GM18907 (cell line): ENCODE measurements around the gene PAX3.
A peak's percentile ranks its signal among the peaks of the same experiment; 100 is the strongest.

Source experiments
- ATAC-seq: cut with Tn5 transposase; IDR thresholded peaks from one replicate; pipeline ENCODE4 v1.9.1; 2021; ENCODE audit warnings: mild to moderate bottlenecking, moderate library complexity; ENCODE audit not compliant: unreplicated experiment

PAX3 gene

DNA sequence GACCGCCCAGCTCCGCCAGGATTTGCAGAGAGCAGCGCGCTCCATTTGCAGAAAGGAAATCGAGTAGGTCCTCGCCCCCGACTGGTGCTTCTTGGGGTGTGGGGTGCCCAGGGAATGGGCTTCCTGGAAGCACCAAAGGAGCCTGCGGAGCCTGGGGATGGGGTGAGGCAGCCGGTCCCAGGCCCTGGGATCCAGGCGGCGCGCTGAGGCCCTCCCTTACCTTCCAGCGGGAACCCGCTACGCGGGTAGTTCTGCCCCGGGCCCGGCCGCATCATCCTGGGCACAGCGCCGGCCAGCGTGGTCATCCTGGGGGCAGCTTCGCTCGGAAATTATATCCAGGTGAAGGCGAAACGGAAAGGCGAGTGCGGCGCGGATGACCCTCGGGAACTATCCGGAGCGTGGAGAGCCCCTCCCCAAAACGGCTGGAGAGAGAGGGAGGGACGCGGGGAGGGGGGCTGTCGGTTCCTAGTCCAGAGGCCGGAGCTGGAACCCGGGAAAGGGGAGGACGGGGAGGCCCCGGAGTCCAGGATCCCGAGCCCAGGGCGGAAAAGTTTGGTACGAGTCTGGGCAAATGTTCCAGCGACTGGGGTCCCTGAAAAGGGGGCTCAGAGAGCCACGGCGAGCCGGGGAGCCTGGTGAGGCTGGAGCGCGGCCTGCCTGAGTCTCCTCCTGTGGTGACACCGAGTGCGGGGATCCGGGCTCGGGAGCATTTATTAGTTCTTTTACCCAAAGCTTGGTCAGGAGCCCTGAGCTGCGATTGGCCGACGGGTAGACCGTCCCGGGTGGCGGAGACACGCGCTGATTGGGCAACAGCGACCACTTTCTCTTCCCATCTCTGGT, at the start of gene PAX3:
TSS of gene PAX3 (minus strand) at position 688 of the 840 bp plus-strand sequence. CDS start at position 305, 383 bp downstream.
- ATAC-seq = peak; percentile 40

DNA sequence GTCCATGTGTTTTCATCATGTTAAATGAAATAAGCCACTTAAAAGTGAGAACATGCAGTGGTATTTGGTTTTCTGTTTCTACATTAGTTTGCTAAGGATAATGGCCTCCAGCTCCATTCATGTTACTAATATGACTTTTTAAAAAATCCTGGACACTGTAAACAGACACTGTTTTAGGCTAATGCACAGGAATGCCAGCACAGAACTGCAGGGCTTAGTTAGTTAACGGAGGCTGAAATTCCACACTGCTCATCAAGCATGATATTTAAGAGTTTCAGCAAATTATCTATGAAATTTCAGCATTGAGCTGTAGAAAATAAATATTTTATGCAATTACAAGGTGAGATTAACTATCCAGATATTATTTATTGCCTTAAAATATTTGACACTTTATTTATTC, 42.5 kb upstream of the PAX3 start:
- no peak for ATAC-seq

DNA sequence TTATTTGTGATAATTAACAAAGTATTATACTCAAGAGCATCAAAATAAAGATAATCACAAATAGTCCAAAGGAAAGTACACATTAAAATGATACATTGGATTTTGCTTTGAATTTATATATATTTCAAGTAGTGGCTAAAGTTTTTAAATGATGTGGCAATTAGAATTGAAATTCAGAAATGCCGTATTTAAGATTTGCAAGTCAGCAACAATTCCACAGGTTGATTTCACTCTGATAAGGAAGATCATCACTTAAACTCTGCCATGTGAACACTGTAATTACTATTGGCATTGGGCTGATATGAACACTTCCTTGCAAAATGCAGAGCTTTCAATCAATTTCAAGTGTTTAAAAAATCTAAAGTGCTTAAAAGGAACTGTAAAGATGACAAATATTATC, 39.6 kb upstream of the PAX3 start:
- ATAC-seq = no peak

DNA sequence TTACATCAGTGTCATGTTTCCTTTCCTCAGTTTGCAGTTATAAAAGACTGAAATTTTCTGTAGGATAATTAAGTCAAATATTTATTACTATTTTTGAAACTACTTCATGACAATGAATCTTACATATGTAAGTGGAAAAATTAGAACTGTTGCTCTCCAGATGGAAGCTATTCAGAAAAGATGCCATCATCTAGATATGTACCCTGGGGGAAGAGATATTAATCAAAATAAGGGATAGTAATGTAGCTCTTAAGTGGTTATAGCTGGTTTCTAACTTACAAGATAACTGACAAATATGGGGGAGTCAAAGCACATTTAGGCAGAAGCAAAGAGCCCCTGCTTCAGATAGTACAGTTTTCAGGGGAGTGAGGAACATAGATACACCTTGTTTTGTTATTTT, 38.1 kb upstream of the PAX3 start:
- no peak for ATAC-seq

DNA sequence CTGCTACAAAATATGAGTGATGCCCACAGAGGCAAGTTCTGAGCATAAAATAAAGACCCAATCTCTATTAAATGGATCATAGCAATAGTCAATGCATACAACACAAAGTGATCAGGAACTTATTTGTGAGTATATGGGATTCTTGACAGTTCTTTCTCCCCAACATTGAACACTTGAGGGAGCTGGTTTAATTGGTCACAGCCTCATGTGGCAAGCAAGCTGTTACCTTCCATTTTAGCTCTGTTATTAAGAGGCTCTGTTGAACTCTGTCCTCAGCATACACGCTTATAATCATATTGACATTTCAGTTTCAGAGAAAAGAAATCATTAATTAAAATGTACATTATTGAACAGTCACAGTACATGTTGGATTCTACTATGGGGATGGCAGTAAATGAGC, 37.6 kb upstream of the PAX3 start:
- no peak for ATAC-seq

DNA sequence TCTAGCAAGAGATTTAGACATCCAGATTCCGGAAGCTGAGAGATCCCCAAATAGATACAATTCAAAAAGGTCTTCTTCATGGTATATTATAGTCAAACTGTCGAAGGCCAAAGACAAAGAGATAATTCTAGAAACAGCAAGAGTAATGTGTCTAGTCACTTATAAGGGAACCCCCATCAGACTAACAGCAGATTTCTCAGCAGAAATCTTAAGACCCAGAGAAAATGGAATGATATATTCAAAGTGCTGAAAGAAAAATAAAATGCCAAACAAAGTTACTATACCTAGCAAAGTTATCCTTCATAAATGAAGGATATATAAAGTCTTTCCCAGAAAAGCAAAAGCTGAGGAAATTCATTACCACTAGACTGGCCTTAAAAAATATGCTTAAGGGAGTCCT, 36.1 kb upstream of the PAX3 start:
- no peak for ATAC-seq

DNA sequence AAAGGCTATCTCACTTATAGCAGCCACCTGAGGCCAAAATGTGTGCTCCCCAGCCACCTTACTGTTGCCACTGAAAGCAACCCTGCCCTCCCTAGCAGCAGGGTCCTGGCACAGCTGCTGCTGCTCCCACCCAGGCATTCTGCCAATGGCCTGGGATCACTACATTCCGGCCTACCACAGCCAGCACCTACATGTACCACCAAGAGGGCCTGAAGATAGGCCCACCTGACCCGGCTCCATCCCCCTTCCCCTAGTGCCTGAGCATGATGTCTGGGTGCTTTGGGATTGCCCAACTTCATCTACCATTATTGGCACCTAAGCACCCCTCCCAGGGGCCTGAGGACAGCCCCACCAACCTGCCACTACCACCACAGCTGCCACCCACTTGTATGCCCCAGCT, 34.6 kb upstream of the PAX3 start:
- no peak for ATAC-seq

DNA sequence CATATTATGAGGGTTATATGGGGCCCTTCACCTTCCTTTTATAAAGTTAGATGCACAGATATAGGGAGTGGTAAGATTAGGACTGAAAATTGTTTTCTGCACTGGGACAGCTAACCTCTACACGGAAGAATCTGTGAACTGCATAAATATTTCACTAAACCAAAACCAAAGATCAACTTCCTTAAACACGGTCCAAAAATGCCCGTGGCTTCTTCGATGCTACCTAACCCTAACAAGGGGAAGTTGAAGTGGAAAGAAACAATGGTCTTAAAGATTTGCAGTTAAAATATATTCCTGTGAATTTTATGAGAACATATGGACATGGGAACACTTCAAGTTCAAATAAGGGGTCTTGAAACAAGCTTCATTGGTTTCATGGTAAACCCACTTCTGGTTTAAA, 33.3 kb upstream of the PAX3 start:
- no peak for ATAC-seq

DNA sequence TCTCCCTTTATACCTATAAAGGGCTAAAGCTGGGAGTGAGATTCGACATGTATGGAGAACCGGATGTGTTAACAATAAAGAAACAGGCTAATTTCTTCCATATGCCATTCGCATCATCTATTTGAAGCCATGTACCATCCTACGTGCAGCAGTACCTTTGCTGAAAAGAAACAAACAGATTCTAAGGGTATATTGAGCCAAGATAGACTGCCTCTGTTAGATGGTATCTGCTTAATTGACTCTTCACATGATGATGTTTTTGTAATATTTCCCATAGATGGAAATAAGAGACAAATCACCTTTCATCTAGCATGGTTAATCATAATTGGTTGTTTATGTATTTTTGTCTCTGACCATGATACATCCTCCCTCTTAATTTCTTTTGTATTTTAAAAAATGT, 32.1 kb upstream of the PAX3 start:
- no peak for ATAC-seq

DNA sequence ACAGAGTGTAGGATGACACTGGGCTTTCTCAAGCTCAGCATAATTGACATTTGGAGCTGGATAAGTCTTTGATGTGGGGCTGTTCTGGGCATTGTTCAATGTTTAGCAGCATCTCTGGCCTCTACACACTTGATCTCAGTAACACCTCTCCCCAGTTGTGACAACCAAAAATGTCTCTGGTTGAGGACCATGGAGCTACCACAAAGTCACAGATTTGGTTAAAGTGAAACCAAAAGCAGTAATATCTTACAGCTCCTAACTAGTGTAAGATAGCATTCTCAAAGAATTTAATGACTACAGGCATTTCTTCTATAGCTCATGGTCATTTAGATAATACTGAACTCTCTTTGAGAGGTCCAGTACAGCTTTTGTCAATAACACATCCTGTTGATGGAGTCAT, 23.4 kb upstream of the PAX3 start:
- ATAC-seq = peak; percentile 26

DNA sequence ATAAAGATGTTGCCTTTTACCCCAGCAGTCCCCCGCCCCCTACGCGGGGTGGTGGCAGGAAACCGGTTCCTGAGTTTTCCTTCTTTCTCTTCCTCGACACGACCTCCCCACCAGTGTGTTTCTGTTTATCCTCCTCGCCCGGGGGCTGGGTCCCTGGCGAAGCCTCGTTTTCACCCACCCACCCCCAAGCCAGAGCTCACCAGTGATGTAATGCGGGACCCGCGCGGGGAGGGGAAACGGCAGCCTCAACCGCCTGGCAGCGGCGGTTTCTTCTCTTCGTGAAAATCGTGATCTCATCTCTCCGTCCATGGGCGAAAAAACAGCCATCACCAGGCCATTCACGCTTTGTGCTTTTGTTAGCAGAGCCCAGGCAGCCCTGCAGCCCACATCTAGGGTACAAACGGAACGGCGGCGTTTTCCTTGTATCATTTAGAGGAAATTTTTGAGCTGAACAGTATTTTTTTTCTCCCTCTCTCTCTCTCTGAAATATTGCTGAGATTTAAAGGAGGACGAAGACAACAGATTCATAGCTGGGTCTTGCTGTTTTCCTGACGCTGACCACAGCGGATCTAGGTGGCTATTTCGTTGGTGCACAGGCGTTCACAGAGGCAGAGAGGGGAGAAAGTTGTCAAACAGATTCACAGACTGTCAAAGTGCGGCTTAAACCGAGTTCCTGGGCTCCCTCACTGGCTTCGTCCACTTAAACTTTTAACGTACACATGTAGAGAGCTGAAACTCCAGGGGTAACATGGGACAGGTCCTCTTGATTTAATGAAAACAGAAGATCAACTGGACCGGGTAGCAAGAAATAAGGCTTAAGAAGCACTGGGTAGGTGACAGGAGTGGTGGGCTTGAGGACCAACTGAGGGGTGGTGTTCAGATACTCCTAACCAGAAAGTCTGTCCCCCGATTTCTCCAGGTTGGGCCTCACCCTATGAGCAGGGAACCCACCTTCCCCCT, 21.9 kb upstream of the PAX3 start:
- ATAC-seq = peak; percentile 7

DNA sequence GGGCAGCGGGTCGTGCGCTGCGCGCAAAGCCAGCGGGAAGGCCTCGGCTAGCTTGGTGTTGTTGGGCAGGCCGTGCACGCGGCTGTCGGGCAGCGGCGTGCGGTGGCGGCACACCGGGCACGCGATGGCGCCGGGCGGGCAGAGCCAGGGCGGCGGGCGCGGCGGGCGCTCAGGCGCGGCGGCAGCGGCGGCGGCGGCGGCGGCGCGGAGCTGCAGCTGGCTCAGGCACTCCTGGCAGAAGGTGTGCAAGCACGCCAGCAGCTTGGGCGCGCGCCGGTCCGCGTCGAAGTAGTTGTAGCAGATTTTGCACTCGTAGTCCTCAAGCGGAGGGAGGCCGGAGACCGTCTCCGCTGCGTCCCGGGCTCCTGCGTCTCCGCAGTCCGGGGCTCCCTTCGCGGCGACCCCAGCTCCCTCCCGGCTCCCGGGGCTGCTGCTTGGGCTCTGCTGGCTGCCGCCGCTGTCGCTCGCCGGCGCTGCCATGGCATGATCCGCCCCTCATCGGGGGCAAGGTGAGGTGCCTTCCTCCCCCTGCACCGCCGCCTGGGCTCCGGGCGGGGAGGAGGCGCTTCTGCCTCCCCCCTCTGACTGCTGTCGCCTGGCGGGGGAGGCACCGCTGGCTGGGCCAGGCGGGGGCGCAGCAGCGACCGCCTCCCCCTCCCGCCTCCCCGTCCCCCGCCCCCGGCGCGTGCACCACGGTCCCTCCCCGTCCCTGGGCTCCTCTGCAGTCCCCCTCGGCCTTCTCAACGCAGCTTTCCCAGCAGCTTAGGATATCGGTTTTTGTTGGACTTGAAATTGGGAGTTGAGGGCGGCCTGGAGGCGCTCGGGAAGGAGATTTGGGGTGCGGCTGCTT, 21.0 kb upstream of the PAX3 start:
- peak; percentile 65 for ATAC-seq

DNA sequence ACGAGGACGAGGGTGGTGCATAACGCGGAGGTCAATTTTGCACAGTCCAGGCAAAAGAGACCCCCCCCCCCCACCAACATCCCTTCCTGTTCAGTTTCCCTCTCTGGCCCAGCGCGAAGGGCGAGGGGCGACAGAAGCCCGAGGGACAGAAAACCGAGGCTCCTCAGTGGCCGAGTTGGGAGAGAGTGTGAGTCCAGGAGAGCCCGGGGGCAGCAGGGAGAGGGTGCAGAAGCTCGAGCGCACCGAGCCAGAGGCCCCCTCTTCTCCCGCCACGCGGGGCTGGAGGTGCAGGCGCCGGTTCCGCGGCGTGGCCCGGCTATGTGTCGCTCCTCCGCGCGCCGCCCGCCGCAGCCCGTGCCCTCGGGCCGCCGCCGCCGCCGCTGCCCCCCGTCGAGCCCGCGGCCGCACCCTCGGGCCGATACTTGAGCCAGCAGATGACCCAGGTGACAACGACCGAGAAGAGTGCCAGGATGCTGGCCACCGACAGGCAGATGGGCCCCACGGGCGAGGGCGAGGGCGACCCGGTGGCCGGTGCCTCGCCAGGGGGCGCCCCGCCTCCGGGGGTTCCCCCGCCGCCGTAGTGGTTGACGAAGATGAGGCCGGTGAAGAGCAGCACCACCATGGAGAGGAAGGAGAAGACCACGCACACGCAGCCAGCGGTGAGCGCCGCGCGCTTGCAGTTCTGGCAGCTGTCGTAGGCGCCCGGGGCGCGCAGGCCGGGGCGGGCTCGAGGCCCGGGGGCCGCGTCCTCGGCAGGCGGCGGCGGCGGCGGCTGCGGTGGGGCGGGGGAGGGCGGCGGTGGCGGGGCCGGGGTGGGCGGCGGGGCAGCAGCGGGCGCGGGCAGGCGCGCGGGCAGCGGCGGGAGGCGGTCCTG, 20.2 kb upstream of the PAX3 start:
- ATAC-seq = peak; percentile 46

DNA sequence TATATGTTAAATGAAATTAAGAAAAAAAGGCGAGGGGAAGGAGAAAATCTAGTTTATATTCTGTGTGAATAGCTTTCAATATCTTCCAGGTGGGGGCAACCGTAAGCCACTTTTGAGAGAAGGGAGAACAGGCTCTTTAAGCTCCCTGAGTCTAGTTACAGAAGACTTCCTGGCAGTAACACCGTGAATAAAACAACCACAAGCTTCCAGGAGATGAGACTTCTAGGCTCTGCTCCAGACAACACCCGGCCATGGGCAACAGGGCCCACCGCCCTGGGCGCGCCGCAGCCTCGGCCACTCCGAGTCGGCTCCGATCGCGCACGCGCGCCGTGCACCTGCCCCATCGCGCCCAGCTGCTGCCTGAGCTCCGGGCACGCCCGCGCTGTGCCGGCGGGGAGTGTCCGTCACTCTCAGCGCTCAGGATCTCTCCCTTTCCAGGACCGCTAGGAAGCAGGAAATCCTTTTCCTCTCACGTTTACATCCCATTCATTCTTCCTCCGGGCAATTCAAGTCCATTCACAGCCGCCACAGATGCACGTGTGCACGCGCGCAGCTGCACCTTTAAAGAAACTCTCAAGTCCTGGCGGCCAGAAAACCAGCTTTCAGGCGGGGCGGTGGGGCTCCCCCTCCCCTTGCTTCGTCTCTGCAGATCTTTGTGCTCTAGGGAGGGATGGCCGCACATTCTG, 19.4 kb upstream of the PAX3 start:
- ATAC-seq = peak; percentile 51

DNA sequence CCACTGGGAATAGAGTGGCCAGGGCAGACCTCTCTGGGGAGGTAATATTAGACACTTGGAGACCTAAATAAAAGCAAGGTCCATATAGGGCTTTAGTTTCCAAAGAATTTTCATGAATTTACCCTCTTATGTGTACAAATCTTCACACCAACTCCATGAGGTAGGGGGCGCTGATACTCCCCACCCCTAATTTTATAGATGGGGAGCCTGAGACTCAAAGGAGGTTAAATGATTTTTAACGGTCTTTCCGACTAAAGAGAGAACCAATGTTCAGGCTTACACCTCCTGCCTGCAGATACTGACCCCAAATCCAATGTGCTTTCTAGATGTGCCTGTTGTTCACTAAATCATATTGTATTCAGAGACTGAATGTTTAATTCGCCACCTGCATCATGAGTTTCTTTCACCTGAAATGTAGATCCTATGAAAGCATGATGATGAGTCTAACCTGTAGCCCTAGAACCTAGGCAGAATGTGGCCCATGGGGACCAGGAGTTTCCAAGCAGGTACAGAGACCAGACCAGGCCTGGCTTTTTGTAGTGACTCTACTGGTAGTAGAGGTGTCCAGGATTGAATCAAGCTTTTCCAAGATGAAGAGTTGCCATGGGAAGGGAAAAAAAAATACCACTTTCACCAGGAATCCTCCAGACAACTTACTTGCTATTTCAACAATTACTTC, 16.8 kb upstream of the PAX3 start:
- ATAC-seq = no peak

DNA sequence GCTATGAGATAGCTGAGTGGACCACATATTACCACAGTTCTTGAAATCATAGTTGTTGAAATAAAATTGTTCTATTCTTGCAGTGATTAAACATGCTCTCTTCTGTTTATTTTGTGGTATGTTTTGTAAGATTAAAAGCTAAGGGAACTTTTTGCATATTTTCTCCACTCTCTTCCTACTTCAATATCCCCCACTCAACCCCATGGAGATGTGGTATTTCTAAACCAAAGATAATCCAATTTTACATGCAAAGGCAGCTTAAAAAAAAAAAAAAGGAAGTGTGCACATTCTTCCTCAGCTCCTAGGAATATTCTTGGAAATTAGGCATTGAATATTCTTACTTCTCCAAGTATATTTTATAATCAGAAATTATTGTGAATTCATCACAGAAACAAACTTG, 15.0 kb upstream of the PAX3 start:
- no peak for ATAC-seq

DNA sequence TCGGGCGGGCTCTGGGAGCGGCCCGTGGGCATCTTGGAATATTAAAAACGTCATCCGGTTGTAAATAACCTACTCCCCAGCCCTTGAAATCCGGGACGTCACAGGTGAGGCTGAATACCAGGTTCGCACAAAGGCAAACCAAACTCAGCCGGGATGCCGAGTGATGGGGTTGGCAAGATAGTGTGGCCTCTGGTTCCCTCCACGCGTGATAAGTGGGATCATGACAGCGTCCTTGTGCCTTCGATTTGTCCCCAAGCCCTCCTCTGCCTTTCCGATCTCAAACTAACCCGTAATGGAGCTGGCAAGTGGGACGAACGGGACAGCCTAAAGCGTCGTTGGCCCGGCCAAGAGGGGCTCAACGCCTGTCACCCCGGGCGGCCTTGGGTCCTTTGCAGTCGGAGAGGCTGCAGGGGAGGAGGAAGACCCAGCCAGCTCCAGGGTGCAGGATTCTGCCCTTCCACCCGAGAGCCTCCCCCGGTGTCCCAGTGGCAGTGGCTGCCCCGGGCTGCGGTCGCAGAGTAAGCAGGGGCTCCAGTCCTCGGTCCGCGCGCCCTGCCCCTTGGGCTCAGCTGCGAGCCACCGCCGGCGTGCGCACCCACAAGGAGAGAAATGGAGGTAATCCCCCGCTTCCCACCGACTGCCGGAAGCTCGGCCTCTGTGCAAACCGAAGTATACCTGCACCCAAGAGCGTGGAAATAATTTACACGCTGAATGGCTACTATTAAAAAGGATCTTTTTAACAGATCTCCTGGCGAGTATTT, 13.4 kb upstream of the PAX3 start:
- no peak for ATAC-seq

DNA sequence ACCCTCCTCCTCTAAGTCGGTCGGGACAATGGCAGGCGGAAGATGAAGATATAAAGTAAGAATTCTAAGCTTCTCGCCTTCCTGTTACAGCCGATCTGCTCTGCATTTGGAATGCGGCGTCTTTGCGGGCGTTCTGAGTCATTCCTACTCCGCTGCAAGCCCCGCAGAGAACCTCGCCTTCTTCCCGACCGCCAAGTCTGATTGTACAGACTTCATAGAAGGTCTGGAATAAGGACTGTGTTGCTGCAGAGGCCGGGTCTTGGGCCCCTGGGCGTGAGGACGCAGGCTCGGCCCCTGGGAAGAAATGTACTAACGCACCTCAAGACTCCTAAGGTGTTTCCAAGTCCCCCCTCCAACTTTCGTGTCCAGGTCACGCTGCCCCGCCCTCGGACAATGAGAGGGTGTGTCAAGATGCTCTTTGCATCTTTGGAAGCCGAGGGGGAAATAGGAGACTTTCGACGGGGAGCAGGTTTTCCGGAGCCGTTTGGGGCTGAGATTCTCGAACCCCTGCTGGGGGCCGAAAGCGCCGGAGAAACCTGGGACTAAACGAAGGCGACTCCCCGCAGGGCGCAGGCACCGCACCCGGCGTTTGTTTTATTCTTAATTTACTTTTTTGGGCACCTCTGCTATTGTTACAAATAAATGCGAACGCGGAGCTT, 12.7 kb upstream of the PAX3 start:
- no peak for ATAC-seq
